NT2/D1 (cell line): Measurements from ENCODE around the gene CARS2.

Experiments used
- DNase-seq: peaks from one replicate; pipeline ENCODE4 v3.0.0-alpha.2; 2011; ENCODE audit warnings: low read depth, low spot score
- H3K27me3 ChIP-seq: 2 replicates; pipeline ENCODE4 v1.6.0; 2011; ENCODE audit warnings: mild to moderate bottlenecking; ENCODE audit not compliant: insufficient read length, insufficient read depth
- H3K36me3 ChIP-seq: 2 replicates; pipeline ENCODE4 v1.6.1; 2011; ENCODE audit warnings: mild to moderate bottlenecking, low read length, mixed read lengths; ENCODE audit not compliant: insufficient read depth, insufficient read length
- H3K4me1 ChIP-seq: 2 replicates; pipeline ENCODE4 v1.5.1; 2011; ENCODE audit not compliant: insufficient read depth, insufficient read length
- H3K4me3 ChIP-seq: 2 replicates; pipeline ENCODE4 v1.5.1; 2011; ENCODE audit warnings: low read depth; ENCODE audit not compliant: insufficient read length
- H3K9ac ChIP-seq: 2 replicates; pipeline ENCODE4 v1.6.0; 2011; ENCODE audit warnings: low read depth; ENCODE audit not compliant: insufficient read length
- H3K9me3 ChIP-seq: 2 replicates; pipeline ENCODE4 v1.5.1; 2011; ENCODE audit warnings: mild to moderate bottlenecking, low read length; ENCODE audit not compliant: insufficient read depth
- SUZ12 ChIP-seq: IDR thresholded peaks from 2 replicates; pipeline ENCODE4 v1.6.1; 2011; ENCODE audit not compliant: insufficient read length, insufficient read depth; ENCODE audit errors: extremely low read depth
- YY1 ChIP-seq: IDR thresholded peaks from 2 replicates; pipeline ENCODE4 v1.6.1; 2011; ENCODE audit not compliant: insufficient read length, insufficient read depth
- ZNF274 ChIP-seq: IDR thresholded peaks from 2 replicates; pipeline ENCODE4 v1.6.1; 2011; ENCODE audit warnings: mild to moderate bottlenecking, low read depth, low read length

CARS2 gene

DNA sequence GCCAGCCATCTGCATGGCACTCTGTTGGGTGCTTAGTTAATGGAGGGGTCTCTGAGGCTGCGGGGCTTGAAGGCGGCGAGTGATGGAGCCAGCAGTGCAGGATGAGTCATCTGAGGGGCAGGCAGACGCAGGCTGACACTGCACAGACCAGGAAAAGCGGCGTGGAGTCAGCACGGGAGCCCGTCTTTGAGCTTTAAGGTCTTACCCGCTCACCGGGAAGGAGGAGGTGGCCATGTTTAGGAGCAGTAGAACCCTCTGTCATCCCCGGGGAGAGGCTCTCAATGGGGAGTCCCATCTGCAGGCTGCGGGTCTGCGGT is 77.5 kb downstream of the CARS2 start:
- Histone ChIP-seq H3K4me3 (no peak overlapping the region), H3K27me3 (no peaks in the 10 kb centered on the region), H3K4me1 (peaks cover 2% of the 10 kb centered on the region), H3K9me3 (no peaks in the 10 kb centered on the region), H3K36me3 (peaks cover 57% of the 10 kb centered on the region), H3K9ac (no peak overlapping the region)
- TF ChIP-seq SUZ12 (no peak), YY1 (no peak), ZNF274 (no peak)
- no peak for DNase-seq

DNA sequence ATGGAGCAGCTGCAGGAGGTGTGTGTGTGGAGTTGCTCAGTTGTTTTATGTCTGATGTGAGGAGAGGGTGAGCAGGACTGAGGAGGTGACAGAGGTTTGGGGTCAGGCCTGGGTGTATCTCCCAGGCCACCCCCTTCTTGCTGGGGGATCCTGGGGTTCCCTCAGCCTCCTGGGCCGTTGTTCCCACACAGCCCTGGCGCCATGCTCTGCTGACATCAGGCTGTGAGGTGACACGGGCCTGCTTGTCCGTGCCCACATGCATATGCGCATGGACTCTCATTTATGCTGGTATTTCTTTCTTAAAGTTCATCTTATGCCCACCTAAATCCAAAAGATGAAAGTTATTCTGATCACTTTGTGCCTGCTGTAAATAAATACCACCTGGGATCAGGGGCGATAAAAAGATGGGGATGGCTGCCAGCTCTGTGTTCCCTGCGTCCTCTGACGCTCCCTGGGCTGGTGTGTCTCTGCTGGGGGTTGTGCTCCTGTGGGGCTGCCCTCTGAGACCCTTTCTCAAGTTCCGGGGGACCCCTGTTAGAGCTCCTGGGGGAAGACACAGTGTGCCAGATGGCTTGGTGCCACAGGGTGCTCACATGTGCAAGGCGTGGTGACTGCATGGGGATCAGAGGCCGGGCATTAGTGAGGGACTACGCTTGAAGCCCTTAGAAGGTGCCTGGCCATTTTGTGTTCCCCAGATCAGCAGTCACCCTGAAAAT is 78.0 kb downstream of the CARS2 start:
- Histone ChIP-seq H3K9me3 (no peaks in the 10 kb centered on the region), H3K27me3 (no peaks in the 10 kb centered on the region), H3K4me1 (peaks cover 2% of the 10 kb centered on the region), H3K36me3 (peaks cover 62% of the 10 kb centered on the region), H3K4me3 (no peak overlapping the region), H3K9ac (no peak overlapping the region)
- no peak for DNase-seq
- TF ChIP-seq SUZ12, result no peak

DNA sequence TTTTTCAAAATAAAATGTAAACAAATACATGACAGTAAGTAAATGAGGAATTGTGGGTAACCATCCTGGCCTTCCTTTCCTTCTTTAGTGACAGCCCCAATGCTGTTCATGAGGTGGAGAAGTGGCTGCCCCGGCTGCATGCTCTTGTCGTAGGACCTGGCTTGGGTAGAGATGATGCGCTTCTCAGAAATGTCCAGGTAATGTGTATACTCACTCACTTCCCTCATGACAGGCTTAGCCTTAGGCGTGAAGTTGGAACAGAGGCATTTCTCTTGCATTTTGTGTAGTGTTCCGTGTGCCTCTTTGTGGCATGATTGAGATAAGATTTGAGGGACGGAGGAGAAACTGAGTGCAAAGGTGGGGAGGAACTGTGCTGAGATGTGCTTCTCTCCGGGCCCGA is 78.6 kb downstream of the CARS2 start:
- Histone ChIP-seq H3K9ac (no peak overlapping the region), H3K9me3 (no peaks in the 10 kb centered on the region), H3K36me3 (peaks cover 68% of the 10 kb centered on the region), H3K4me1 (peaks cover 2% of the 10 kb centered on the region), H3K27me3 (no peaks in the 10 kb centered on the region), H3K4me3 (no peak overlapping the region)
- TF ChIP-seq SUZ12 (no peak), ZNF274 (no peak), YY1 (no peak)
- DNase-seq, result no peak

DNA sequence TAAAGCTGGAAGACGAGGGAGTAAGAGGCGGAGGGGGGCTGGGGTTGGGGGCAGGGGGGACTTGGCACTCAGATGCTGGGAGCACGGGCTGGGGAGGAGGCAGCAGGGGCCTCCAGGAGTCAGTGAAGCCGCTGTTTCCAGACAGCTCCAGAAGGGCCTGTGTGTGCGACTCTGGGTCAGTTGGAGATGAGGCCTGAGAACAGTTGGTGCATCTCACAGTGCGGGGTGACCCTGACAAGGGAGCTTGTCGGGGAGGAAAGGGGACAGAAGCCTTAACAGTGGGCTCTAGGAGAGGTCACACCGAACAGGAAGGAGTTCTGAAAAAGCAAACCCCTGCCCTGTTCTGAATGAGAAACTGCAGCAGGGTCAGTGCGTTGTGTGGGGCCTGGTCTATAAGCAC is 79.4 kb downstream of the CARS2 start:
- TF ChIP-seq ZNF274, result no peak
- TF ChIP-seq SUZ12, result no peak
- no peak for TF ChIP-seq YY1

DNA sequence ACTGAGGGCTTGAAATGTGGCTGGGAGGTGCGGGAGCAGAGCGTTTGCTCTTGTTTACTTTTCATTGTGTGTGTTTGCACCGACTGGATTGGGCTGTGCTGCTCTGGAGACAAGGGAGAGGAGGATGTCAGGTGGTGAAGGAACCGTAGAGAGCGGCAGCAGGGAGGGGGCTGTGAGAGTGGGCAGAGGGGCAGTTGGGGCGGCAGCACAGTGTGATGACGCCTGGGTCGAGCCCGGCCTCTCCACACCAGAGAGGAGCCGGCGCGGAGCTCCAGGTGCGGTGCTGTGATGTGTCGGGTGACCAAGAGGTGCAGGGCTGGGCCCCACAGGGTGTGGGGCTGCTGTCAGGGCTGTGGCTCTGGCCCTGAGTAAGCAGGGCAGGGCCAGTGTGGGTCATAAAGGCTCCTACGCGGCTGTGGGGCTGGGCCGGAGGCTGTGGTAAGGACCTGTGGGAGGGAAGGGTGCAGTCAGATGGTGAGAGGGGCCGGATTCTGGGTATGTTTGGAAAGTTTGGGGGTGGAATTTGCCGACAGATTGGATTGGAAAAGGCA is 80.1 kb downstream of the CARS2 start:
- peaks cover 2% of the 10 kb centered on the region for H3K4me1 ChIP-seq
- no peaks in the 10 kb centered on the region for H3K27me3 ChIP-seq
- no peak for TF ChIP-seq ZNF274
- TF ChIP-seq SUZ12, result no peak
- TF ChIP-seq YY1, result no peak
- no peaks in the 10 kb centered on the region for H3K9me3 ChIP-seq
- no peak overlapping the region for H3K9ac ChIP-seq
- no peak for DNase-seq
- peaks cover 66% of the 10 kb centered on the region for H3K36me3 ChIP-seq
- no peak overlapping the region for H3K4me3 ChIP-seq

More for the DNA sequence above, 79.4 kb downstream of the CARS2 start:
- Histone ChIP-seq H3K4me1 (peaks cover 2% of the 10 kb centered on the region), H3K4me3 (no peak overlapping the region), H3K36me3 (peaks cover 71% of the 10 kb centered on the region), H3K9me3 (no peaks in the 10 kb centered on the region), H3K27me3 (no peaks in the 10 kb centered on the region), H3K9ac (no peak overlapping the region)
- DNase-seq, result no peak

DNA sequence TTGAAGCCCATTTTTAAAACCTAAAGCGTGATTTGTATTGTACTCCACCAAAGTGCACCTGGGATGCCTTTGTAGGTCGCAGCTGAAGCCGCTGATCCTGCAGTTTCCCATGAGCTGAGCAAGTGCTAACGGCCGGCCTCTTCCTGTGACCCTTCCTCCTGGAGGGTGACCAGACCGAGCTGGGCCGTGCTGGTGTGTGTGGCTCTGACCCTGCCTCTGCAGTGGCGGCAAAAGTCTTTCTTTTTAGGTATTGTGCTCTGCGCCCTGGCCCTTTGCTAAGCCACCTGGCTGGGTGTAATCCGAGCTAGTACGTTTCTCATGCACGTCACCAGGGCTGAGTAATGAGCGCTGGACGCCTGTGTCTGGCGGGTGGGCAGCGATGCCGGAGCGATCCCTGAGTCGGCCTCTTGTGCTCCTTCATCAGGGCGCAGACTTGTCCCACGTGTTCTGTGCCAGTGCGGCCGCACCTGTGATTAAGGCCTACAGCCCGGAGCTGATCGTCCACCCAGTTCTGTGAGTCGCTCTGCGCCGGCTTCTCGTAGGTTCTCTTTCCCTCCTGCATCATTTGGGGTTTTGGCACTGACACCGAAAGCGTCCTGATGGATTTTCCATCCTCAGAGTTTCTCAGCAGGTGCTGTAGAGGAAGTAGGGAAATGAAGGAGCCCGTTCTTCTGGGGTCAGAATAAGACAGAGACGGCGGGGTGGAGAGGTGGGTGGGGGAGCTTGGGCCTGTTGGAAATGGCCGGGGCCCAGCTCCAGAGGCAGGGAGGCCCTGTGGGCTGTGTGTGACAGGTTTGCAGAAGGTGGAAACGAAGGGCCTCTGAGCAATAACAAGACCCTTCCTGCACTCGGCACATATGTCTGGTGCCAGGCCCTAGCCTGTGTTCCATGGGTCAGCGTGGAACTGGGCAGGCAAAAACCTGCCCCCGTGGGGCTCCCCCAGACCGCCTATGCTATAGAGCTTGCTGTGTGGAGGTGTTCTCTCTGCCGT is 80.9 kb downstream of the CARS2 start:
- TF ChIP-seq YY1, result no peak
- TF ChIP-seq ZNF274, result no peak
- TF ChIP-seq SUZ12, result no peak
- Histone ChIP-seq H3K9ac (no peak overlapping the region), H3K4me3 (no peak overlapping the region), H3K4me1 (peaks cover 2% of the 10 kb centered on the region), H3K36me3 (peaks cover 61% of the 10 kb centered on the region), H3K9me3 (no peaks in the 10 kb centered on the region), H3K27me3 (no peaks in the 10 kb centered on the region)
- DNase-seq, result no peak

DNA sequence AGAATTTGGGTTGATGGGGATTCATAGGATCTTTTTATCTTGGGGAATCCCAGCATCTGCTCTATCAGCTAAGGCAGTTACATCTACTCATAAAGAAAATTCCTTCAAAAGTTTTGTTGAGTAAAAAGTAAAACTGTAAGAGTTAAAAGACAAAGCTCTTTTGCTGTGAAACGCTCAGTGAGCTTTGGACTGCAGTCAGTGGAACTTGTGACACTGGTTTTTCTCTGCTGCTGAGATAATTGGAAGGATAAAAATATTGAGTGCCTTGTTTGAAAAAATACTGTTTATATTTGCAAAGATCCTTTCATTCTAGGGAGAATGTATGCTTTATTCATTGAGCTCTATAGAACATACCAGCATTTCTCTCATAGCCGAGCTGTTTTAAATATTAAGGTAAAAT is 85.3 kb downstream of the CARS2 start:
- Histone ChIP-seq H3K9me3 (no peaks in the 10 kb centered on the region), H3K4me3 (no peak overlapping the region), H3K9ac (no peak overlapping the region), H3K36me3 (peaks cover 39% of the 10 kb centered on the region), H3K27me3 (no peaks in the 10 kb centered on the region), H3K4me1 (no peaks in the 10 kb centered on the region)
- TF ChIP-seq ZNF274 (no peak), YY1 (no peak), SUZ12 (no peak)
- DNase-seq, result no peak
